Smooth muscle cell (in vitro differentiated cells): ENCODE results near the gene ZFP3. TPM values are rescaled to one million over a fixed set of nuclear protein-coding genes. Genes with fewer than 3 reads are reported as not detected.
A peak's percentile ranks its signal among the peaks of the same experiment; 100 is the strongest.

ENCODE experiments used
- DNase-seq: peaks from one replicate; lab custom pipeline; 2025; ENCODE audit not compliant: unreplicated experiment; lab: John Stamatoyannopoulos, UW
- H2AFZ ChIP-seq: fragments of 200-600 bp; sonication (generic); 2 replicates; pipeline ENCODE4 v1.6.0; 2016; ENCODE audit warnings: antibody characterized with exemption, low read depth, mild to moderate bottlenecking
- H3F3A ChIP-seq: fragments of 200-600 bp; sonication (generic); 2 replicates; pipeline ENCODE4 v1.6.0; 2017; ENCODE audit warnings: antibody characterized with exemption, low read depth
- H3K27ac ChIP-seq: fragments of 200-600 bp; sonication (generic); 2 replicates; pipeline ENCODE4 v1.5.1; 2016; ENCODE audit warnings: low read depth, mild to moderate bottlenecking
- H3K27me3 ChIP-seq: fragments of 200-600 bp; sonication (generic); 2 replicates; pipeline ENCODE4 v1.6.1; 2016; ENCODE audit warnings: low read depth, mild to moderate bottlenecking
- H3K36me3 ChIP-seq: fragments of 200-600 bp; sonication (generic); 2 replicates; pipeline ENCODE4 v1.5.1; 2016; ENCODE audit warnings: low read depth
- H3K4me1 ChIP-seq: fragments of 200-600 bp; sonication (generic); 2 replicates; pipeline ENCODE4 v1.5.1; 2016; ENCODE audit warnings: low read depth
- H3K4me2 ChIP-seq: fragments of 200-600 bp; sonication (generic); 2 replicates; pipeline ENCODE4 v1.6.0; 2016; ENCODE audit warnings: mild to moderate bottlenecking
- H3K4me3 ChIP-seq: fragments of 200-600 bp; sonication (generic); 2 replicates; pipeline ENCODE4 v1.5.1; 2016; ENCODE audit warnings: mild to moderate bottlenecking
- H3K79me2 ChIP-seq: fragments of 200-600 bp; sonication (generic); 2 replicates; pipeline ENCODE4 v1.6.0; 2016; ENCODE audit warnings: low read depth, mild to moderate bottlenecking
- H3K9ac ChIP-seq: fragments of 200-600 bp; sonication (generic); 2 replicates; pipeline ENCODE4 v1.6.0; 2016; ENCODE audit warnings: low read depth
- H3K9me3 ChIP-seq: fragments of 200-600 bp; sonication (generic); replicated peaks from 2 replicates; pipeline ENCODE4 v1.5.1; 2016; ENCODE audit warnings: low read depth
- H4K20me1 ChIP-seq: fragments of 200-600 bp; sonication (generic); 2 replicates; pipeline ENCODE4 v1.6.0; 2016; ENCODE audit warnings: low read depth
- WGBS: methylation state at CpG from one replicate; pipeline ENCODE4 v1.1.7; 2016; ENCODE audit warnings: low lambda C conversion rate; 5-methylcytosine and 5-hydroxymethylcytosine counted together
- polyA plus RNA-seq: library from polyadenylated mRNA; unstranded; fragments of >200 nt; fragmentation: Nextera tagmentation; extraction: Ambion mirVana; gene quantifications from 2 replicates; pipeline ENCODE4 v1.2.1, GENCODE V29; 2016
- total RNA-seq: library from RNA; depleted of rRNA; stranded (reverse); fragments of >200 nt; gene quantifications from 2 replicates; pipeline ENCODE4 v1.2.3, GENCODE V29; 2014
- TF ChIP-seq, protein P1 (sequence below): fragments of 200-600 bp; sonication (generic); IDR thresholded peaks from 2 replicates; pipeline ENCODE4 v1.5.1; 2017; ENCODE audit warnings: borderline replicate concordance, mild to moderate bottlenecking, antibody characterized with exemption; ENCODE audit not compliant: insufficient read depth, poor library complexity, severe bottlenecking

ZFP3 gene
- total and polyA plus RNA-seq, 2 experiments from 2014 or later = 0.13 to 0.22 TPM

DNA sequence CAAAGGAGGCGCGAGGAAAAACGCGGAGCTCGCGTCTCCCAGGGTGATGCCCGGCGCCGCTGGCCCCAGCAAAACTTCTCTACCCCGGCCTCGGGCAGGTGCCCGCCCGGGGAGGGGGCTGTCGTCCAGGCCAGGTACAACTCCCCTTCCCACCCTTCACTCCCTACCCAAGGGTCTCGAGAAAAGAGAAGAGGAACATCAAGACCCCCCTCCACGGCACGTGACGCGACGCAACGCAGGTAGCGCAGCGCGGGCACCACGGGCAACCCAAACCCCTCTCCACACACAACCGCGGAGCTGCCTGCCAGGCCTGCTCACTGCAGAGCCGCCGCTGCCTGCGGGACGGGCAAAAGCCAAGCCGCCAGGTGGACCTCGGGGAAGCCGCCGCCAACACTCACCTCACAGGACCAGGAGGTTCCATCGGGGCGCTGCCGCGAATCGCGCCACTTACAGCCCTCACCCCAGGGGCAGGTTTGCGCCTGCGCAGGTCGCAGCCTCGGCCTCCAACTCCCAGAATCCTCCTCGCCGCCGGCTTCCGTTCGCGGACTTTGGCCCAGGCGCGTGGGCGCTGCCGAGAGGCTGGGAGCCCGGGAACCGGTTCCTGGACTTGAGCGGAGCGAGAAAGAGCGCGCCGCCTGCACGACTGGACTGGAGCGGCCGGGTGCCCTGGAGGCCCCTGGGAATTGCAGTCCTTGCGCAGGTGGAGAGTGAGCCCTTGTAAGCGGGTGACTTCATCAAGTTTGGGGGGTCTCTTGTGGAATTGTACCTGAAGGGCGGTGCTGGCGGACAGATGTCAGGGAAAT lies 33.3 kb downstream of the ZFP3 start, which contains the start of gene ZNF232:
Gene ZNF232, minus strand, starts transcription at position 477 of the 803 bp plus-strand sequence. Its CDS starts 56 bp downstream, at position 421.
- Histone ChIP-seq H4K20me1 (no peaks in the 10 kb centered on the region), H3K27ac (peak within 1 kb of the TSS; percentile 73), H3K79me2 (peaks cover 7% of the 10 kb centered on the region), H3F3A (peaks cover 11% of the 10 kb centered on the region), H3K9me3 (no peaks in the 10 kb centered on the region), H3K9ac (peak within 1 kb of the TSS; percentile 49), H3K4me2 (peak within 1 kb of the TSS; percentile 94), H3K4me1 (peaks cover 3% of the 10 kb centered on the region), H3K4me3 (peak within 1 kb of the TSS; percentile 67), H2AFZ (peak within 1 kb of the TSS; percentile 91), H3K27me3 (no peaks in the 10 kb centered on the region), H3K36me3 (peaks cover 12% of the 10 kb centered on the region)
- 1% methylated on average over 68 of the region's 69 CpGs for WGBS
- peak; percentile 84 for DNase-seq
- TF ChIP-seq, protein P1, sequence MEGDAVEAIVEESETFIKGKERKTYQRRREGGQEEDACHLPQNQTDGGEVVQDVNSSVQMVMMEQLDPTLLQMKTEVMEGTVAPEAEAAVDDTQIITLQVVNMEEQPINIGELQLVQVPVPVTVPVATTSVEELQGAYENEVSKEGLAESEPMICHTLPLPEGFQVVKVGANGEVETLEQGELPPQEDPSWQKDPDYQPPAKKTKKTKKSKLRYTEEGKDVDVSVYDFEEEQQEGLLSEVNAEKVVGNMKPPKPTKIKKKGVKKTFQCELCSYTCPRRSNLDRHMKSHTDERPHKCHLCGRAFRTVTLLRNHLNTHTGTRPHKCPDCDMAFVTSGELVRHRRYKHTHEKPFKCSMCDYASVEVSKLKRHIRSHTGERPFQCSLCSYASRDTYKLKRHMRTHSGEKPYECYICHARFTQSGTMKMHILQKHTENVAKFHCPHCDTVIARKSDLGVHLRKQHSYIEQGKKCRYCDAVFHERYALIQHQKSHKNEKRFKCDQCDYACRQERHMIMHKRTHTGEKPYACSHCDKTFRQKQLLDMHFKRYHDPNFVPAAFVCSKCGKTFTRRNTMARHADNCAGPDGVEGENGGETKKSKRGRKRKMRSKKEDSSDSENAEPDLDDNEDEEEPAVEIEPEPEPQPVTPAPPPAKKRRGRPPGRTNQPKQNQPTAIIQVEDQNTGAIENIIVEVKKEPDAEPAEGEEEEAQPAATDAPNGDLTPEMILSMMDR = no peak

DNA sequence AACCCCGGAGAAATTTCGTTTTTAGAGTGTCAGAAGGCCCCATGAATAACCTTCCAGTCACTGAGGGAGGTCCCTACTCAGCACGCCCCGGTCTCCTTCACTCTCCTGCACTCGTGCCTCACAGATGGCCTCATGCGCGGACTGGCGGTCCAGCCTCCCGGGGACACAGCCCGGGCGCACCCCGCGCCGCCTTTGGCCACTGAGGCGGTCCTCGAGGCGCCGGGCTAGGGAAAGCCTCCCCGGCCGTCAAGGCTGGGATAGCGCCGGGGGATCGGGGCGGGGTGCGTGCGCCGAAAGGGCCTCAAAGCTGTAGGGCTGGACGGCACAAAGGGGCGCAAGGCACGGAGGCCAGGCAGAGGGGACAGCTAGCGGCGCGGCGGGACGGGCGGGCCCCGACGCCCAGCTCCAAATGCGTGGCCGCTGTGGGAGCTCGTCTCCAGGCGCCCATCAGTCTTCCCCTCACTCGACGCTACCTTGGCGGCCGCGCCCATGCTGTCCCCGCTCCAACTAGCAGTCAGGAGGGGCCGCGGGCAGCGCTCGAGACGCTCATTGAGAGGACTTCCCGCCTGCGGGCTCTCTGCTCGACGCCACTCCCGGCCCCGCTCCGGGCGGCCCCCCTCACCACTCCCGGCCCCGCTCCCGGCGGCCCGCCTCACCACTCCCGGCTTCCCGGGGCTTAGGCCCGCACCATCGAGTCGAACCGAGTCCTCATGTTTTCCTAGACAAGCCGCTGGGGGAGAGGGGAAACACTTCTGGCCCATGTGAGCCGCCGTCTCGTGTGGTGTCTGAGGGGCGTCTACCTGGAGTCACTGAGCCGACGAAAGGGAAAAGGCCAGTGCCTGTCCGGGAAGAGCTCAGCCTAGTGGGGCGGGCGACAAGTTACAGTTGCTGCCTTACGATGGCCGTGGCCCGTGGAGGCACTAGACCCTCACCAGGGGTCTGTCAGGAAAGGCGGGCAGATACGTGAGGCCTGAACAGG lies 37.7 kb downstream of the ZFP3 start, which contains the start of gene USP6:
Gene USP6, plus strand, starts transcription at position 360 of the 979 bp plus-strand sequence. CDS start 14,336 bp downstream, outside the sequence.
- WGBS = 96% methylated on average over 61 of the region's 87 CpGs
- peaks cover 11% of the 10 kb centered on the region for H3F3A ChIP-seq
- H3K9ac ChIP-seq = no peak within 1 kb of the TSS
- H4K20me1 ChIP-seq = no peaks in the 10 kb centered on the region
- H3K9me3 ChIP-seq = no peaks in the 10 kb centered on the region
- H2AFZ ChIP-seq = no peak within 1 kb of the TSS
- no peak within 1 kb of the TSS for H3K27ac ChIP-seq
- H3K4me3 ChIP-seq = no peak within 1 kb of the TSS
- no peak within 1 kb of the TSS for H3K4me2 ChIP-seq
- no peaks in the 10 kb centered on the region for H3K79me2 ChIP-seq
- peaks cover 2% of the 10 kb centered on the region for H3K4me1 ChIP-seq
- H3K27me3 ChIP-seq = no peaks in the 10 kb centered on the region
- H3K36me3 ChIP-seq = no peaks in the 10 kb centered on the region
- TF ChIP-seq, protein P1 = no peak
- no peak for DNase-seq

DNA sequence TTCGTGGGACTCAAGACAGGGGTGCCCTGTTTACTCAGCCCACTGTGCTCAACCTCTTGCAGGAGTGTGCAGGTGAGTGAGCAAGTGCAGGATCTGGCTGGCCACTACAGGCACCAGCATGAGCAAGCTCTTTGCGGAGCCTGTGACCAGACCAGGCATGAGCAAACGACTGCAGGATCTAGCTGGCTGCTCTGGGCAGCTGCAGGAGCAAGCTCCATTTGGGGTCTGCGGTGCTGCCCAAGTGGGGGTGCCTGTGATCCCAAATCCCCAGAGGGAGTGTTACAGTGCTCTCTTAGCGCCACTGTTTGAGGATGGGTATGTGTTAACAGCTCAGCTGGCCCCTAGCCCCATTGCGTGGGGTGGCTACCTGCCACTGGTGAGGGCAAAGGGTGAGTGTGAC lies 40.0 kb downstream of the ZFP3 start:
- Histone ChIP-seq H3K9me3 (no peaks in the 10 kb centered on the region), H3K27ac (no peak overlapping the region), H3K79me2 (no peaks in the 10 kb centered on the region), H3K4me3 (no peak overlapping the region), H3K9ac (no peak overlapping the region), H3K4me1 (peaks cover 5% of the 10 kb centered on the region), H3K27me3 (no peaks in the 10 kb centered on the region), H3K4me2 (no peak overlapping the region), H4K20me1 (no peaks in the 10 kb centered on the region), H2AFZ (no peak overlapping the region), H3K36me3 (no peaks in the 10 kb centered on the region), H3F3A (peaks cover 4% of the 10 kb centered on the region)
- DNase-seq = no peak
- 84% methylated on average over 6 of the region's 6 CpGs for WGBS
- TF ChIP-seq, protein P1 = no peak
